Activated T-helper 17 cell treated with anti-CD3 and anti-CD28 coated beads, Interleukin-2, amount 50 U/mL, for 72 hours (primary cell): ENCODE data around the gene COPG2. TPM values are rescaled to one million over a fixed set of nuclear protein-coding genes. Genes with fewer than 3 reads are reported as not detected.

Source experiments
- ATAC-seq: fragments of 150-1000 bp; cut with Tn5 transposase; replicated peaks from 2 replicates; pipeline ENCODE4 v1.10.0; 2021; ENCODE audit warnings: mild to moderate bottlenecking, moderate library complexity
- H3K27ac Mint-ChIP-seq: one replicate; pipeline ENCODE4 v1.8.0; 2022; ENCODE audit warnings: mixed read lengths
- H3K27me3 Mint-ChIP-seq: one replicate; pipeline ENCODE4 v1.8.0; 2022; ENCODE audit warnings: mixed read lengths
- H3K36me3 Mint-ChIP-seq: one replicate; pipeline ENCODE4 v1.8.0; 2022; ENCODE audit warnings: low read depth, mild to moderate bottlenecking, mixed read lengths
- H3K4me1 Mint-ChIP-seq: one replicate; pipeline ENCODE4 v1.8.0; 2022; ENCODE audit warnings: mixed read lengths
- H3K4me3 Mint-ChIP-seq: one replicate; pipeline ENCODE4 v1.8.0; 2022; ENCODE audit warnings: mild to moderate bottlenecking, mixed read lengths
- H3K9me3 Mint-ChIP-seq: one replicate; pipeline ENCODE4 v1.8.0; 2022; ENCODE audit warnings: mixed read lengths
- total RNA-seq, 2 donors: library from RNA; stranded (reverse); gene quantifications; one replicate each; pipeline ENCODE4 v1.2.3, GENCODE V29; 2022

The COPG2 gene
- total RNA-seq, 2 donors from 2014 or later, result 27.3 to 31.2 TPM

GRCh38 chr7:130673066-130673465 is 4.5 kb upstream of the COPG2 start:
- no peak overlapping the region for H3K27ac Mint-ChIP-seq
- no peaks in the 10 kb centered on the region for H3K4me1 Mint-ChIP-seq
- H3K9me3 Mint-ChIP-seq, result no peaks in the 10 kb centered on the region
- no peak overlapping the region for H3K4me3 Mint-ChIP-seq
- H3K27me3 Mint-ChIP-seq, result peaks cover 4% of the 10 kb centered on the region
- H3K36me3 Mint-ChIP-seq, result no peaks in the 10 kb centered on the region
- no peak for ATAC-seq

- ATAC-seq, result no peak
These were observed 3.6 kb upstream of the COPG2 start for GRCh38 chr7:130672146-130672545.

GRCh38 chr7:130669085-130669700 is 645 bp upstream of the COPG2 start:
- H3K4me3 Mint-ChIP-seq, result peak overlapping the region; percentile 82
- no peak for ATAC-seq
- H3K9me3 Mint-ChIP-seq, result no peaks in the 10 kb centered on the region
- peaks cover 4% of the 10 kb centered on the region for H3K27me3 Mint-ChIP-seq
- peaks cover 15% of the 10 kb centered on the region for H3K36me3 Mint-ChIP-seq
- H3K27ac Mint-ChIP-seq, result peak overlapping the region; percentile 31
- peaks cover 7% of the 10 kb centered on the region for H3K4me1 Mint-ChIP-seq

More at GRCh38 chr7:130672146-130672545, 3.6 kb upstream of the COPG2 start:
- Mint-ChIP-seq H3K4me3 (no peak overlapping the region), H3K27me3 (peaks cover 4% of the 10 kb centered on the region), H3K9me3 (no peaks in the 10 kb centered on the region), H3K36me3 (no peaks in the 10 kb centered on the region), H3K27ac (no peak overlapping the region), H3K4me1 (peaks cover 7% of the 10 kb centered on the region)

- H3K27ac Mint-ChIP-seq, result peak overlapping the region; percentile 50
- ATAC-seq, result peak; percentile 4
- peak overlapping the region; percentile 82 for H3K4me3 Mint-ChIP-seq
- H3K27me3 Mint-ChIP-seq, result peaks cover 4% of the 10 kb centered on the region
- peaks cover 19% of the 10 kb centered on the region for H3K36me3 Mint-ChIP-seq
- peaks cover 7% of the 10 kb centered on the region for H3K4me1 Mint-ChIP-seq
- H3K9me3 Mint-ChIP-seq, result no peaks in the 10 kb centered on the region
These were observed 823 bp downstream of the COPG2 start for GRCh38 chr7:130667593-130668257.

GRCh38 chr7:130662426-130662825 is 6.1 kb downstream of the COPG2 start:
- peaks cover 2% of the 10 kb centered on the region for H3K4me1 Mint-ChIP-seq
- no peaks in the 10 kb centered on the region for H3K27me3 Mint-ChIP-seq
- H3K9me3 Mint-ChIP-seq, result no peaks in the 10 kb centered on the region
- H3K4me3 Mint-ChIP-seq, result no peak overlapping the region
- no peak overlapping the region for H3K27ac Mint-ChIP-seq
- ATAC-seq, result no peak
- H3K36me3 Mint-ChIP-seq, result peaks cover 67% of the 10 kb centered on the region

GRCh38 chr7:130655286-130655685 is 13.3 kb downstream of the COPG2 start:
- H3K36me3 Mint-ChIP-seq, result peaks cover 59% of the 10 kb centered on the region
- no peak overlapping the region for H3K4me3 Mint-ChIP-seq
- peak overlapping the region; percentile 49 for H3K27ac Mint-ChIP-seq
- H3K27me3 Mint-ChIP-seq, result no peaks in the 10 kb centered on the region
- H3K9me3 Mint-ChIP-seq, result no peaks in the 10 kb centered on the region
- H3K4me1 Mint-ChIP-seq, result peaks cover 9% of the 10 kb centered on the region
- ATAC-seq, result no peak

GRCh38 chr7:130654850-130655249 is 13.7 kb downstream of the COPG2 start:
- Mint-ChIP-seq H3K4me3 (no peak overlapping the region), H3K9me3 (no peaks in the 10 kb centered on the region), H3K36me3 (peaks cover 54% of the 10 kb centered on the region), H3K4me1 (peaks cover 13% of the 10 kb centered on the region), H3K27me3 (no peaks in the 10 kb centered on the region), H3K27ac (no peak overlapping the region)
- ATAC-seq, result no peak

GRCh38 chr7:130650611-130651120 is 17.9 kb downstream of the COPG2 start:
- no peak for ATAC-seq
- H3K4me1 Mint-ChIP-seq, result peaks cover 33% of the 10 kb centered on the region
- H3K9me3 Mint-ChIP-seq, result peaks cover 4% of the 10 kb centered on the region
- H3K27ac Mint-ChIP-seq, result no peak overlapping the region
- H3K27me3 Mint-ChIP-seq, result no peaks in the 10 kb centered on the region
- H3K4me3 Mint-ChIP-seq, result peak overlapping the region; percentile 71
- peaks cover 55% of the 10 kb centered on the region for H3K36me3 Mint-ChIP-seq

- H3K27ac Mint-ChIP-seq, result peak overlapping the region; percentile 93
- H3K9me3 Mint-ChIP-seq, result peaks cover 4% of the 10 kb centered on the region
- peaks cover 54% of the 10 kb centered on the region for H3K36me3 Mint-ChIP-seq
- H3K4me3 Mint-ChIP-seq, result peak overlapping the region; percentile 71
- H3K27me3 Mint-ChIP-seq, result no peaks in the 10 kb centered on the region
- ATAC-seq, result peak; percentile 92
- peaks cover 32% of the 10 kb centered on the region for H3K4me1 Mint-ChIP-seq
These were observed 19.4 kb downstream of the COPG2 start for GRCh38 chr7:130649004-130649790.

- peak; percentile 21 for ATAC-seq
- peaks cover 4% of the 10 kb centered on the region for H3K9me3 Mint-ChIP-seq
- peak overlapping the region; percentile 71 for H3K4me3 Mint-ChIP-seq
- peaks cover 48% of the 10 kb centered on the region for H3K36me3 Mint-ChIP-seq
- H3K4me1 Mint-ChIP-seq, result peaks cover 26% of the 10 kb centered on the region
- peak overlapping the region; percentile 93 for H3K27ac Mint-ChIP-seq
- H3K27me3 Mint-ChIP-seq, result no peaks in the 10 kb centered on the region
These were observed 20.0 kb downstream of the COPG2 start for GRCh38 chr7:130648580-130648979.

- Mint-ChIP-seq H3K9me3 (peaks cover 4% of the 10 kb centered on the region), H3K4me3 (peak overlapping the region; percentile 70), H3K36me3 (peaks cover 36% of the 10 kb centered on the region), H3K27ac (peak overlapping the region; percentile 92), H3K4me1 (peaks cover 17% of the 10 kb centered on the region), H3K27me3 (no peaks in the 10 kb centered on the region)
- ATAC-seq, result no peak
These were observed 26.2 kb downstream of the COPG2 start for GRCh38 chr7:130642383-130642782.

GRCh38 chr7:130641497-130641896 is 27.1 kb downstream of the COPG2 start:
- H3K27ac Mint-ChIP-seq, result peak overlapping the region; percentile 92
- peaks cover 6% of the 10 kb centered on the region for H3K9me3 Mint-ChIP-seq
- peaks cover 31% of the 10 kb centered on the region for H3K36me3 Mint-ChIP-seq
- H3K4me3 Mint-ChIP-seq, result peak overlapping the region; percentile 70
- peaks cover 17% of the 10 kb centered on the region for H3K4me1 Mint-ChIP-seq
- peak; percentile 88 for ATAC-seq
- H3K27me3 Mint-ChIP-seq, result no peaks in the 10 kb centered on the region

- Mint-ChIP-seq H3K36me3 (peaks cover 27% of the 10 kb centered on the region), H3K27me3 (no peaks in the 10 kb centered on the region), H3K27ac (peak overlapping the region; percentile 92), H3K4me1 (peaks cover 17% of the 10 kb centered on the region), H3K4me3 (peak overlapping the region; percentile 70), H3K9me3 (peaks cover 8% of the 10 kb centered on the region)
- ATAC-seq, result peak; percentile 65
These were observed 27.5 kb downstream of the COPG2 start for GRCh38 chr7:130641040-130641439.

GRCh38 chr7:130639388-130639787 is 29.2 kb downstream of the COPG2 start:
- no peak for ATAC-seq
- Mint-ChIP-seq H3K4me1 (peaks cover 17% of the 10 kb centered on the region), H3K4me3 (no peak overlapping the region), H3K36me3 (peaks cover 17% of the 10 kb centered on the region), H3K9me3 (peaks cover 14% of the 10 kb centered on the region), H3K27ac (no peak overlapping the region), H3K27me3 (no peaks in the 10 kb centered on the region)
